M059J (cell line): ENCODE measurements around the gene GABRB2. TPM values are rescaled to one million over a fixed set of nuclear protein-coding genes. Genes with fewer than 3 reads are reported as not detected.
A peak's percentile ranks its signal among the peaks of the same experiment; 100 is the strongest.
"Not testable (repeated sequence)": the region's sequence is repeated elsewhere in the genome, so short reads cannot be mapped to it uniquely, and the experiment has no call there.

Experiments used
- DNase-seq: peaks from one replicate; pipeline ENCODE4 v3.0.0-alpha.2; 2012; ENCODE audit warnings: low read depth
- total RNA-seq: library from RNA; depleted of rRNA; stranded (reverse); fragments of >200 nt; shearing (Covaris generic); gene quantifications from 2 replicates; pipeline ENCODE4 v1.2.3, GENCODE V29; 2014; rRNA removed

The GABRB2 gene
- not detected in 2 replicates for total RNA-seq

DNA sequence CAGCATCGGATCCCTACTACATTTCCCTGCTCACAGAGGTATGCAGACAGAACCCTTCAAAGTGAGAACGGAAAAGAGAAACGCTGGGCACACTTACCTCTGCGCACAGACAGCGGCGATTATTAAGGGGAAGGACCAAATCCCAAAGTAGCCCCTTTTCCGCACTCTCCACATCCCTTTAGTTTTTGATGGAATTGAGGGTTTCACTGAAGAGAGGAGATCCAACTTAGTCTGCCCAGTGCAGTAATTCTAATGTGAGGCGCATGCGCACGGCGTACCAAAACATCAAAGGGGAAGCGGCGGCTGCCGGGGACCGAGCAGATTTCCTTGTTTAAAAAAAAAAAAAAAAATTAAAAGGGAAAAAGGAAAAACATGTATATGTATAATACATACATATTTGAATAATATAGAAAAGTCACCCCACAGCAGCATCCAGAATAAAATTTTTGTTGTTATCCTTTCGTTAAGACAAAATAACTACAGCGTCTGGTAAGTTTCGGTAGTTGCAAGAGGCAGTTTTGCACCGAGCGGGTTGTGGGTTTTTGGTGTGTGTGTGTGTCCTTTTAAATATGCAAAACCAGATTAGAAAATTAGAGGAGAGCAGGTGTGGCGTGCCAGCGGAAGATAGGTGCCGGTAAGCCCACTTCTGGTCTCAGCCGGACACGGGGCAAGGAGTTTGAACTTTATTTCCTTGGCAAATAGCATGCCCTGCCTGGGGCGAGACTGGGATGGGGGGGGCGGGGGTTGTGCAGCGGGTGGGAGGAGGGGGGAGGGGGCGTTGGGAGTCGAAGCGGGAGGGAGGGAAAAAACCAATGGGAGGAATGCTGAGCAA lies at the start of gene GABRB2:
GABRB2 (minus strand) TSS at position 256 of the 832 bp plus-strand sequence; CDS start at position 174, 82 bp downstream.
- peak; percentile 39 for DNase-seq

GRCh38 chr5:161585798-161586197 lies 39.3 kb upstream of the GABRB2 start:
- DNase-seq = no peak

DNA sequence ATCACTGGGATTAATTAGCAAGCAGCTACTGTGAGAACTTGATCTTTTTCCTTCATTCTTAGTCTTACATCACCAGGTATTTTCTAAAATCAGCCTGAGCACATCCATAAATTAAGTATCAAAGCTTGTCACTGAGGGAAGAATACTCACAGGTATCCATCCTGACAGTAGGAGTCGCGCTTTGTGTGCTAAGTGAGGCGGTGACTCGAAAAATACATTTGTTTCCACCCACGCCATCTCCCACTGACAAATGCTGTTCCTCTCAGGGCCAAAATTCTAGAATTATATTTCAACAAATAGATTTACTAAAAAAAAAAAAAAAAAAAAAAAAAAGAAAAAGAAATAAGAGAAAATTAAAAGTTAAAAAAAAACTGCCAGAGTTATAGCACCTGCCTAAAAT lies 34.1 kb upstream of the GABRB2 start:
- no peak for DNase-seq

- no peak for DNase-seq
These were observed 26.4 kb upstream of the GABRB2 start for GRCh38 chr5:161572914-161573313.

- DNase-seq = no peak
These were observed 19.6 kb upstream of the GABRB2 start for GRCh38 chr5:161566081-161566480.

DNA sequence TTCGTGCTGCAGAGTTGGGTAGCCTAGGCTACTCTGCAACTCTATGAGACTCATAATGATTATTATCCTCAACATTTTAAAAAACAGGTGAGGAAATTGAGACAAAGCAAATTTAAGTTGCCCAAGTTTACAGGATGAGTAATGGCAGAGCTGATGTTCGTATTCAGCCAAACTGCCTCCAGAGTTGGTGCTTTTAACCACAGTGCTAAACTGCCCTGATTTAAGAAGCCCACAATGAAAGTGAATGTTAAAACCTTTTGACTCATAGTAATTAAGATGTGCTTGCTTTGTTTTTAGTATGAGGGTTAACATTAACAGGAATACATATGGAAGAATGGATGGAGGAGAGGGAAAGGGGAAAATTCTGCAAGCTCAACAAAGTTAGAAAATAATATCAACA lies 15.9 kb upstream of the GABRB2 start:
- no peak for DNase-seq

DNA sequence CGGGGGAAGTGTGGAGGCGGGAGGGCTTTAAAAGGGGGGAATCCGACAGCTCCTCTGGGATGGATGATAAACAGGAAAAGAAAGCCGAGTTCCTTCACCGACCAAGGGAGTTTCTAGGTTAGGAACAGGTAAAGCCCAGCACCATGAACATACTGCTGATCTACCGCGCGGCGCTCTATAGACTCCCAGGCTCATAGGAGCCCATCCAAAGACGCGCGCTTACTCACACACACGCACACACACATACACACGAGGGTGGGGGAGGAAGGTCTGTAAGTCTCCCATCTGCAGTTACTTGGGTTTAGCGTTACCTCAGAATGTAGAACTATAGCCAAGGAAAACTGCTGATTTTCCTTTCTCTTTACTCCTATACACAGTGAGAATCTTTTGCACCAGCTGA lies 2.6 kb upstream of the GABRB2 start:
- no peak for DNase-seq

GRCh38 chr5:161548487-161549094 lies 2.1 kb upstream of the GABRB2 start:
- DNase-seq = no peak

DNA sequence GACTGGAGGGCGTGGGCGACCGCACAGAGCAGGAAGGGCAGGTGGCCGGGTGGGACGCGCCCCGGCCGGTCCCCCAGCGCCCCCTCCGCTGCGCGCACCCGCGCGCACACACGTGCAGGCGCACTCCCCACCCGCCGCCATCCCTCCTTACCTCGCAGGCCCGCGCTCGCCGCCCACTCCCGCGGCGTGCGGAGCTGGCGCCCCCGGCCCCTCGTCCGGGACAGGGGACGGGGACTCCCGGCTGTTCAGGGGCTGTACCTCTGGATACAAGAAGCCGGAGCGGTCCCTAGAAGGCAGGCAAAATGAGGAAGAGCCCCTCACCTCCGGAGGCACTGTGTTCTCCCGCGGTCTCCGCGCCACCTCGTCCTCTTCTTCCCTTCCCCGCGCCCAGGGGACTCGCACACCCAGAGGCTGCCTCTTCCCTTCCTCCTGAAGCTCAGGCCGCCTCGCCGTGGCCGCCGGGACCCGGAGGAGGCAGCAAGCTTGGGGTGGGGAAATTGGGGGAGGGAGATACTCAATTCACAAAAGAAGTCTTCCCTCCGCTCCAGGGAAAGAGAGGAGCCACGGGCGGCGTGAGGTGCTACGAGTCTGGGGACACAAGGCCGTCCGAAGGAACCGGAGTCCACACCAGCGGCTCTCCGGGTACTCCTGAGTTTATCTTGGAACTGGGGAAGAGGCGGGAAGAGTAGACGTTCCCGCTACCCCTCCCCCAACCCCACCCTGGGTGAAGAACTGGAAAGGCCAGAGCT lies 1.4 kb upstream of the GABRB2 start:
- DNase-seq = no peak

DNA sequence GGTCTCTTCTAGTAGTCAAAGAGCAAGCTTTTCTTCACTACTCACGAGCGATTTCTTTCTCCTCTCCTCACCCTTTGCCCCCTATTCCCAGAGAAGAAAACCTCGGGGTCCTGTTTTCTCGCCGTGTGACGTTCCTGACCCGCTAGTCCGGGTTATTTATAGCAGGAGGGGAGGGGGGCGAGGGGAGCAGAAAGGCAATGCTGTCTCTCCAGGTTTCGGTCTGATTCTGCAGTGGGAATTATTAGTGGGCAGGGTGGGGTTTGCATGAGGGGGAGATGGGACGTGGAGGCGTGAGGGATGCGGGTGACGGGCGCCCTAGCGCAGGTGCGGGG lies 847 bp upstream of the GABRB2 start:
- no peak for DNase-seq

DNA sequence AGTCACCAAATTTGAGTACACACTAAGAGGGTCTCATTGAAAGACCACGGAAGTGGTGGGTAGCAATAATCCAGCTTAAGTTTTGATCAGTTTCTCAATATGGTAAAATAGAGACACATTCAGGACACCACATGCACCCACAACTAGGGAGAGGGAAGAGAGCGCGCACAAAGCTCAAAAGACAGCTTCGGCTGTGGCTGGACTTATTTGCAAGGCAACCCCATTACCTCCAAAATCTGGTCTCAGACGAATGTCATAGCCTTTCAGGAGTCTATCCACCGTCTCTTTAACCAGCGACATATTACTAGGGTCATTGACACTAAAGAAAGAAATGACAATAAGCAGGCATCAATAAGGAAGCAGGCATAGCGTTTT lies 443 bp downstream of the GABRB2 start:
- DNase-seq = no peak

GRCh38 chr5:161545344-161546094 lies 1.0 kb downstream of the GABRB2 start:
- no peak for DNase-seq

DNA sequence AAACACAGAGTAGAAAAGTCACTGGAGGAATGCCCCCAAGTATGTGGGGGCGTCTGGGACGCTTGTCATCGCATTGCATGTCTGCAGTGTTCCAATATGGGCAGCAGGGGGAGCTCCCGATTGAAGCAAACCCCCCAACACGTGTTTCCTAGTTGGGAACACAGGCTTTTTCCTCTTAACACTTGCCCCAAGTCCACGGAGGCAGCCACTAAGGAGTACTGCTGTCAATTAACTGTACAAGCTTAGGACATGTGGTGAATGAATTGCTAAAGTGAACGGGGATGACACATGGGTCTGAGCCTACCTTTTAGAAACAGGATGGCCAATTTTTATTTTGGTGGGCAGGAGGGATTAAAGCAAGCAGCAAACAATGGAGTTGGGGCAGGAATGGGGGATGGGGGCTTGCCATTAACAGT lies 2.2 kb downstream of the GABRB2 start:
- peak; percentile 23 for DNase-seq

DNA sequence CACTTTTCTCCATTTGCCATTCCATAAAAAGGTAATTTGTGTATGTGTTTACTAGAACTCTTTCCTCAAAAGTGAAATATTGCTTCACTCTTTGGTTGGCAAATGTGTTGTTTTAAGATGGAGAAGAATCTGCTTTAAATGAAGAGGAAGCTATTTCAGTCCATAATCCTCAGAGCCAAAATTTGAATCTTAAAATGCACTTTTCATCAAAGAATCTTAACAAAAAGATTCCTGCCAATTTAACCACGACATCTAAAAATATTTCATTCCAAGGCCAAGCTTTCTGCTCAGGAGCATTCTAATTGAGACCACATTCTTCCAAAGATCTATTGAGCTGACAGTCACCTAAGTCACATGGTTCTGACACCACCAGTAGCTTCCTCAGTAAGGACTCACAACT lies 7.5 kb downstream of the GABRB2 start:
- DNase-seq = no peak

DNA sequence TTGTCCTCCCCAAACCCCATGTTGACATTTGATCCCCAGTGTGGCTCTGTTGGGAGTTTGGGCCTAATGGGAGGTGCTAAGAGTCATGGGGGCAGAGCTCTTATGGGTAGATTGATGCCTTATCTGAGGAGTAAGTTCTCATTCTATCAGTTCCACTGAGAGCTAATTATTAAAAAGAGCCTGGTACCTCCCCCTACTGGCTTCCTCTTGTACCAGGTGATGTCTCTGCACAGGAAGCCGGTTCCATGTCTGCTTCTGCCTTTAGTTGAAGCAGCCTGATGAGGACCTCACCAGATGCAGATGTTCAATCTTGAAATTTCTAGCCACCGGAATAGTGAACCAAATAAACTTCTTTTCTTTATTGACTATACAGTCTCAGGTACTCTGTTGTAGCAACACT lies 10.8 kb downstream of the GABRB2 start:
- DNase-seq = no peak

DNA sequence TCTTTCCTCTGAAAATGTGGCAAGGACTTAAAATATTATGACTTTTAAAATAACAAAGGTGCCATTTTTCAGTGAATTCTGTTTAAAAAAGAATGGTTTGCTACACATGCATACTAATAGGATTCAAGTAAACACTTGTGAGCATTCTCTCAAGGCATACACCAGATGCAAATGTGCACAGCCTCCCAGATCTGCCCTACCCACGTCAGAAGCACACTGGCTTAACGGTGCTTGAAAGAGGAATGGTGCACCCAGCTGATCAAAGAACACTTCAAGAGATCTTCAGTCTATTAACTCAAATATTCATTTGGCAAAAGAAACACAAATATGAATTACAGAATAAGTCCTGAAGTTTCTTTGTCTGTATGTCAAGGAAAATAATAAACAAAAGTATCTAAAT lies 15.8 kb downstream of the GABRB2 start:
- no peak for DNase-seq

- no peak for DNase-seq
These were observed 32.6 kb downstream of the GABRB2 start for GRCh38 chr5:161513942-161514341.

GRCh38 chr5:161507591-161507990 lies 38.9 kb downstream of the GABRB2 start:
- DNase-seq = no peak

DNA sequence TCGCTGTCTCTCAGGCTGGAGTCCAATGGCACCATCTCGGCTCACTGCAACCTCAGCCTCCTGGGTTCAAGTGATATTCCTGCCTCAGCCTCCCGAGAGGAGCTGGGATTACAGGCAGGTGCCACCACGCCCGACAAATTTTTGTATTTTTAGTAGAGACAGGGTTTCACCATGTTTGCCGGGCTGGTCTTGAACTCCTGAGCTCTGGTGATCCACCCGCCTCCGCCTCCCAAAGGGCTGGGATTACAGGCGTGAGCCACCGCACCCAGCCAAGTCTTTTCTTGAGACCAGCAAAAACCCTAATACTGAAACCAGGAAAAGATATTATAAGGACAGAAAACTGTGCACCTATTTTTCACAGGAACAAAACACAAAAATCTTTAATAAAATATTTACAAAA lies 41.4 kb downstream of the GABRB2 start:
- DNase-seq = not testable (repeated sequence)

DNA sequence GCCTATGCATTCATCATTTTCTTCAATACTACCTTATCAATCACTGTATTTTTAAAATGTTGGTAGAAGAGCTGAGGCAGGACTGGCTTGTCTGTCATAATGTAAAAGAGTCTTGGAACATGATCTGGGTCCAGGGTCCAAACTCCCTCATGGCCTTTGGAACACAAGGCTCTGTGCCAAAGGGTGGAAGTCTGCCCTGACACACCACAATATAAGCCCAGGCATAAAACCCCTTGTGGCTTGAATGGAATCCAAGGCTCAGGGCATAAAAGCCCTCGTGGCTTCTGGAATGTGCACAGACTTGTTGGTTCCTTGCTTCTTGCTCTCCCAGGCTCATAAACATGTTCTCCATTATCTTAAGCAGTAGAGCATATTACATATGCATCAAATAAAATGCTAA lies 48.0 kb downstream of the GABRB2 start:
- DNase-seq = no peak

DNA sequence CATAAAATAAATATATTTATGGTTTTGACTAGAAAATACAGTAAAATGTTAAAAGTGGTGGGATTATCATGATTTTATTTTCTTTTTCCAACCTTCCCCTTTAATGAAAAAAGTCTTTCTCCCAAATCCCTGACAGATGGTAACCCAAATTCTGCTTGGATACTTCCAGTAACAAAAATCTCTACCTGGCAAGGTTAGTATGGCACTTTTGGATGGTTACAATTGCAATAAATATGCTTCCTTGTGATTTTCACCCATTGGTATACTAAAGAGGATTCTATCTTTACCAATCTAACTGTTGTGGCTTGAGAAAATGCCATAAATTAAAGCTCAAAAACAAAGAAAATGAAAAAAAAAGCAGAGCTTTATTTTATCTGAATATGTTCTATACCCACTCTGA lies 62.8 kb downstream of the GABRB2 start:
- DNase-seq = no peak

GRCh38 chr5:161481922-161482321 lies 64.6 kb downstream of the GABRB2 start:
- DNase-seq = no peak
